Karpas-422 (cell line): Measurements from ENCODE around the gene ERCC6. TPM values are rescaled to one million over a fixed set of nuclear protein-coding genes. Genes with fewer than 3 reads are reported as not detected.

Experiments used
- DNase-seq: peaks from one replicate; pipeline ENCODE4 v3.0.0-alpha.2; 2015
- H2AFZ ChIP-seq: fragments of 200-600 bp; sonication (generic); 2 replicates; pipeline ENCODE4 v1.6.1; 2014; ENCODE audit warnings: antibody characterized with exemption, low read length, mixed read lengths
- H3K27ac ChIP-seq: fragments of 200-600 bp; sonication (generic); 2 replicates; pipeline ENCODE4 v1.5.1; 2014; ENCODE audit warnings: mild to moderate bottlenecking, low read length, moderate library complexity
- H3K27me3 ChIP-seq: fragments of 200-600 bp; sonication (generic); 2 replicates; pipeline ENCODE4 v1.6.1; 2014; ENCODE audit warnings: low read length, mixed read lengths
- H3K36me3 ChIP-seq: fragments of 200-600 bp; sonication (generic); 2 replicates; pipeline ENCODE4 v1.6.1; 2014; ENCODE audit warnings: low read length, mixed read lengths; ENCODE audit not compliant: insufficient read depth
- H3K4me1 ChIP-seq: fragments of 200-600 bp; sonication (generic); 2 replicates; pipeline ENCODE4 v1.6.1; 2014; ENCODE audit warnings: mild to moderate bottlenecking, low read length, mixed read lengths
- H3K4me2 ChIP-seq: fragments of 200-600 bp; sonication (generic); 2 replicates; pipeline ENCODE4 v1.6.1; 2014; ENCODE audit warnings: low read length, low read depth, mild to moderate bottlenecking; ENCODE audit not compliant: poor library complexity, severe bottlenecking
- H3K4me3 ChIP-seq: fragments of 200-600 bp; sonication (generic); 2 replicates; pipeline ENCODE4 v1.5.1; 2014; ENCODE audit warnings: mild to moderate bottlenecking, antibody characterized with exemption, low read length, mixed read lengths
- H3K79me2 ChIP-seq: fragments of 200-600 bp; sonication (generic); 2 replicates; pipeline ENCODE4 v1.6.1; 2014; ENCODE audit warnings: mild to moderate bottlenecking, low read length, mixed read lengths
- H3K9ac ChIP-seq: fragments of 200-600 bp; sonication (generic); 2 replicates; pipeline ENCODE4 v1.6.0; 2014; ENCODE audit warnings: low read length
- H3K9me2 ChIP-seq: fragments of 200-600 bp; sonication (generic), shearing (Covaris generic); replicated peaks from 2 replicates; pipeline ENCODE4 v1.6.0; 2014; ENCODE audit warnings: mild to moderate bottlenecking, low read length, moderate library complexity; ENCODE audit not compliant: insufficient read depth
- H3K9me3 ChIP-seq: fragments of 300-700, 200-600 bp; sonication (generic); 2 replicates; pipeline ENCODE4 v1.6.1; 2014; ENCODE audit warnings: low read length, mixed read lengths
- H4K20me1 ChIP-seq: fragments of 200-600 bp; sonication (generic); 2 replicates; pipeline ENCODE4 v1.6.1; 2014; ENCODE audit warnings: mild to moderate bottlenecking, antibody characterized with exemption, low read length, low read depth; ENCODE audit not compliant: insufficient read depth
- total RNA-seq: library from RNA; depleted of rRNA; stranded (reverse); fragments of >200 nt; shearing (Covaris generic); gene quantifications from 2 replicates; pipeline ENCODE4 v1.2.3, GENCODE V29; 2014; ENCODE audit warnings: low replicate concordance

ERCC6 gene
- total RNA-seq, 1 experiment from 2014 or later = 33.8 TPM

DNA sequence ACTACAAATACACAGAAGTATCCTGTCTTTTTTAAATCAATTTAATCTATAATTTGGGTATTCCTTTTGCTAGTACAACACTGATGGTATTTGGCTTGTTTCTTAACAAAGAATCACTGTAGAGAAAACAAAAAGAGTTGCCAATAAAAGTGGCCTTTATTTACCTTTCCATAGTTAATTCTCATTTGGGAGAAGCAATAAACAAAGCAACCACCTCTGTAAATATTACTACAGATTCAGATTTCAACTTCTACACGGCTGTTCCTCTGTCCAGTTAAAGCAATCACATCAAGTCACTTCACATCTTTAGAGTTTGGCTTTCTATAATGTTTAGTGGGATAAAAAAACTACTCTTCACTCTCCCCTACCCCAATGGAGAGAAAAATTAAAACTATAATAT is 34.4 kb downstream of the ERCC6 start:
- Histone ChIP-seq H3K4me2 (no peak overlapping the region), H3K27me3 (no peaks in the 10 kb centered on the region), H3K9me3 (no peaks in the 10 kb centered on the region), H3K4me3 (no peak overlapping the region), H3K9ac (no peak overlapping the region), H4K20me1 (no peaks in the 10 kb centered on the region), H3K79me2 (peaks cover 18% of the 10 kb centered on the region; the same call in 1 of the 2 replicates), H2AFZ (no peak overlapping the region), H3K27ac (no peak overlapping the region), H3K9me2 (no peaks in the 10 kb centered on the region), H3K36me3 (no peaks in the 10 kb centered on the region), H3K4me1 (peaks cover 4% of the 10 kb centered on the region)
- no peak for DNase-seq

DNA sequence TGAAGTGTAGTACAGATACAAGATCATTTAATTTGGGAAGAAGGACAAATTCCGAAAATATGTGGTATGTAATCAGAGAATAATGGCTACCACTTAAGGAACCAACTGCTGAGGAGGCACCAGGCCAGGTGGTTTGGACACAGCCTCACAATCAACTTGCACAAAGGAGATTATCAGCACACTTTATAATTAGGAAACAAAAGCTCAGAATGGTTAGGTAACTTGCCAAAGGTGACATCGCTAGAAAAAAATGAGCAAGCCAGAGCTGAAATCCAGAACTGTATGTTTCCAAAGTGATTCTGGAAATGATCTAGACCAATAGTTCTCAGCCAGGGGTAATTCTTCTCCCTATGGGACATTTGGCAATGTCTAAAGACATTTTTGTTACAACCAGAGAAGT is 36.6 kb downstream of the ERCC6 start:
- H3K4me1 ChIP-seq = peaks cover 4% of the 10 kb centered on the region
- no peaks in the 10 kb centered on the region for H3K36me3 ChIP-seq
- no peaks in the 10 kb centered on the region for H3K9me2 ChIP-seq
- no peak for DNase-seq
- no peak overlapping the region for H2AFZ ChIP-seq
- no peaks in the 10 kb centered on the region for H3K27me3 ChIP-seq
- H3K9me3 ChIP-seq = no peaks in the 10 kb centered on the region
- H4K20me1 ChIP-seq = no peaks in the 10 kb centered on the region
- no peak overlapping the region for H3K4me3 ChIP-seq
- no peak overlapping the region for H3K27ac ChIP-seq
- no peak overlapping the region for H3K9ac ChIP-seq
- H3K4me2 ChIP-seq = no peak overlapping the region
- H3K79me2 ChIP-seq = peaks cover 12% of the 10 kb centered on the region; the same call in 1 of the 2 replicates

DNA sequence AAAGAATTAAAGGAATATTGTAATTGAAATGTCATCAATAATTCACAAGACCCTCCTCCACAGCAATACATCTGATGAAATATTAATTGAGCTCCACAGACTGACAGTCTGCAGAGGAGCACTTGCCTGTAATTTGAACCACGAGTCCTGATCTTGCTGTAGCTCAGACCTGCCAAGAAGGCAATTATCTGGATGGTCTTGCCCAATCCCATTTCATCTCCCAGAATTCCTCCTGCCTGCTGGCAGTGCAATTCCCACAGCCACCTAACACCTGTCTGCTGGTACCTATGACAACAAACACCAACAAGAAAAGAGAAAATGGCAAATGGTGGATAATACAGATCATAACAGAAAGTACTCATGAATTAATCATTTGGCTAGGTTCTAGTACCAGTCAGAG is 38.5 kb downstream of the ERCC6 start:
- no peak overlapping the region for H3K9ac ChIP-seq
- H3K4me2 ChIP-seq = no peak overlapping the region
- H3K27ac ChIP-seq = no peak overlapping the region
- no peak overlapping the region for H3K4me3 ChIP-seq
- H4K20me1 ChIP-seq = no peaks in the 10 kb centered on the region
- no peaks in the 10 kb centered on the region for H3K9me2 ChIP-seq
- peaks cover 4% of the 10 kb centered on the region; the same call in 1 of the 2 replicates for H3K4me1 ChIP-seq
- no peaks in the 10 kb centered on the region for H3K36me3 ChIP-seq
- H3K79me2 ChIP-seq = peaks cover 6% of the 10 kb centered on the region; the same call in 1 of the 2 replicates
- H3K9me3 ChIP-seq = no peaks in the 10 kb centered on the region
- H2AFZ ChIP-seq = no peak overlapping the region
- H3K27me3 ChIP-seq = no peaks in the 10 kb centered on the region
- DNase-seq = no peak

DNA sequence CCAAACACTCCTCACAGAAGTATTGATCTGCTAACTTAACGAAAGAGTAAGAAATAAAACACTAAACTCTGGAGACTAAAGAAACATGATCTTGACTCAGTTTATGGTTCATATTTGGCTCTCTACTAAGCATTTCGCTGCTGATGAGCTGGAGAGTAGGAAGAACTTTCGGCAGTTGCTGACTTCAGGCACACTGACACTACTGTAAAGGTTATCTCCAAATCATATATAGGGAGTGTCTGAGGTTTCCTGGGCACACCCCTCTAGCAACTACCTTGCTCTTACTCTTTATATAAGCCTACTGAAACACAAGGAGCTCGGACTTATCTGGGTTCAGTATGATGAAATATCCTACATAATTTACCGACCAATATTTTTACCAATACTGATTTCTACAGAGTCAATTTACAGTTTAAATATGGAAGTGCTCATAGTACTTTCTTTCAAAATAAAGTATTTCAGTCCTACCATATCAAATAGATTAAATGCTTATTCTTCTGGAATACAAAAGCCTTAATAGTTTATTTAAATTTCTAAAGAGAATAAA is 39.5 kb downstream of the ERCC6 start:
- no peak overlapping the region for H3K4me3 ChIP-seq
- no peaks in the 10 kb centered on the region for H4K20me1 ChIP-seq
- H3K9ac ChIP-seq = no peak overlapping the region
- no peaks in the 10 kb centered on the region for H3K9me3 ChIP-seq
- no peaks in the 10 kb centered on the region for H3K27me3 ChIP-seq
- H3K79me2 ChIP-seq = peaks cover 6% of the 10 kb centered on the region; the same call in 1 of the 2 replicates
- no peak for DNase-seq
- H3K9me2 ChIP-seq = no peaks in the 10 kb centered on the region
- no peak overlapping the region for H2AFZ ChIP-seq
- H3K27ac ChIP-seq = no peak overlapping the region
- H3K4me2 ChIP-seq = no peak overlapping the region
- H3K36me3 ChIP-seq = no peaks in the 10 kb centered on the region
- peaks cover 4% of the 10 kb centered on the region; the same call in 1 of the 2 replicates for H3K4me1 ChIP-seq

DNA sequence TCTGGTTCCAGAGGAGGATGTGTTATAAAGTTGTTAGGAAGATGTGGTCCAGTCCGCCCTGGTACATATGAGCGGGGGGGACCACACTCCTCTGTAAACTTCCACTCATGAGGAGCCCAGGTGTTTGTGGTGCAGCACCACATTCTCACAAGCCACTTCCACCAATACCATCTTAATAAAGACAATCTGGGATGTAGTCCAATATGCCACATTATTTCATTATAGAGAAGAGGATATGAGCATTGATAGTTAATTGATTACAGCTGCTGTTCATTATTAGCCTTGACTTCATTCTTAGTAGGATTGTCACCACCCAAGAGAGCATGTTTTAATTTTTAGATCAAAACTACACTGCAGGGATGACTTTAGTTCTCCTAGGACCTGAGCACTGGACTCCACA is 40.5 kb downstream of the ERCC6 start:
- Histone ChIP-seq H3K27me3 (no peaks in the 10 kb centered on the region), H2AFZ (no peak overlapping the region), H3K9me2 (no peaks in the 10 kb centered on the region), H4K20me1 (no peaks in the 10 kb centered on the region), H3K4me2 (no peak overlapping the region), H3K9ac (no peak overlapping the region), H3K4me1 (no peaks in the 10 kb centered on the region), H3K79me2 (peaks cover 6% of the 10 kb centered on the region; the same call in 1 of the 2 replicates), H3K9me3 (no peaks in the 10 kb centered on the region), H3K27ac (no peak overlapping the region), H3K4me3 (no peak overlapping the region), H3K36me3 (no peaks in the 10 kb centered on the region)
- DNase-seq = no peak

DNA sequence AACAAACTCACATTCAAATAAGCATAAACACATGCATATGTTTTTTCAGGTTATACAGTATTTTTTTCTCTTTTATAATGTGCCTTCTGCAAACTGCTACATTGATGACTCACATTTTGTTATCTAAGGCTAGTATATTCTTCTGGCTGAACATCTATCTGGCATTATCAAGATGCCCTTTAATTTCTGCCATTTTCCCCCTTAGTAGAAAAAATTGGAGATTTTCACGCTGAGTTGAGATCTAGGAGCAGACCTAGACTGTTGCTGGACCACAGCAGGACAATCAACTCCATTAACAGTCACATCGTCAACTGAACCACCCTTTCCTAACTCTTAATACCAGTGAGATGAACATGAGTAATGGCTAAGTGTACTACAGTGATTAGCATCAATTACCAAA is 41.6 kb downstream of the ERCC6 start:
- H4K20me1 ChIP-seq = no peaks in the 10 kb centered on the region
- no peak overlapping the region for H2AFZ ChIP-seq
- no peaks in the 10 kb centered on the region for H3K36me3 ChIP-seq
- no peak overlapping the region for H3K4me2 ChIP-seq
- no peaks in the 10 kb centered on the region for H3K27me3 ChIP-seq
- H3K79me2 ChIP-seq = peaks cover 5% of the 10 kb centered on the region; the same call in 1 of the 2 replicates
- no peak overlapping the region for H3K9ac ChIP-seq
- no peaks in the 10 kb centered on the region for H3K9me2 ChIP-seq
- H3K4me1 ChIP-seq = no peaks in the 10 kb centered on the region
- DNase-seq = no peak
- H3K27ac ChIP-seq = no peak overlapping the region
- no peaks in the 10 kb centered on the region for H3K9me3 ChIP-seq
- H3K4me3 ChIP-seq = no peak overlapping the region

DNA sequence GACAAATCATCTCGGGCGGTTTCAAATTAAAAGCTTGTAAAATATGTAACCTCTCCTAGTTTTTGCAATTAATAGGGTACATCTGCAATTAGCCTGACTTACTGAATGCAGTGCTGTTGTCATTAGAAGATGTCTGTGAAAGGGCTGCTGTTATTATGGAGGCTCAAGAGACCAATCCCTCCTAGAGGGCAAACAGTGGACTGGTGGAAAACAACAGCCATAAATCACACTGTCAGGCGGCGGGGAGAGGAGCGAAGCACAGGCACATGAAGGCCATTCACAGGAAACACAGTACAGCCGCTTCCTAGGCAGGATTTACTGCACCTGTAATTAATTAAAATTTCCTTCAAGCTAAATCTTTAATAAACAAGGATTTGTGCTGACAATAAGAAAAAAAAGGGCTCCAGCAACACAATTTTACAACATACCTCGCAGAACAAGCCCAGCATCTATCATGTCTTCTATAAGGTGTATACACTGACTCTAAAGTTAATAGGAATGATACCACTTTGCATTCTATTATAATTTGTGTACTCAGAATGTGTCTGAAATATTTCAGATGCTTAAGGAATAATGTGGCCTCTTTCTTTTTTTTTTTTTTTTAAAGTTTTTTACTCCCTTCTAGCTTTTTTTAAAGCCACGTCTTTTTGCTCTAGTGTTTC is 50.7 kb downstream of the ERCC6 start:
- Histone ChIP-seq H3K36me3 (peaks cover 3% of the 10 kb centered on the region; the same call in 1 of the 2 replicates), H3K9me2 (no peaks in the 10 kb centered on the region), H2AFZ (no peak overlapping the region)

DNA sequence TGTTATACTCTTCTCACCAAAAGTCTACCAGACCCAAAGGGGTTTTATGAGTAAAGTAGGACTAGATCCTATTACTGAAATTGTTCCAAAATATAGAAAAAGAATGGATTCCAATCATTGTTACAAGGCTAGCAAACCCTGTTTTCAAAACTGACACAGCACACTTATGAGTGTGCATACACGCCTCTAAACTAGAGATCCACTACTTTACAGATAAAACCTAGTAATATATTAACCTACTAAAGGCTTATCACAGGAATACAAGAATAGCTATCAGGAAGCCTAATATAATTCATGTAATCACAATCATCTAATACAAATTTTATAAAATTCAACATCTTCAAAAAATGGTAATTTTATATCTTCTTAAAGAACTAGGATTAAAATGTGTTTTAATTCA is 52.2 kb downstream of the ERCC6 start:
- Histone ChIP-seq H3K4me1 (no peaks in the 10 kb centered on the region), H3K9me2 (no peaks in the 10 kb centered on the region), H2AFZ (no peak overlapping the region), H3K4me2 (no peak overlapping the region), H3K9me3 (no peaks in the 10 kb centered on the region), H3K36me3 (peaks cover 4% of the 10 kb centered on the region; the same call in 1 of the 2 replicates), H4K20me1 (no peaks in the 10 kb centered on the region), H3K9ac (no peak overlapping the region), H3K27me3 (no peaks in the 10 kb centered on the region), H3K79me2 (peaks cover 17% of the 10 kb centered on the region; the same call in 1 of the 2 replicates), H3K4me3 (no peak overlapping the region), H3K27ac (no peak overlapping the region)
- DNase-seq = no peak

More for the DNA sequence above, 50.7 kb downstream of the ERCC6 start:
- H3K27ac ChIP-seq = no peak overlapping the region
- no peak overlapping the region for H3K4me3 ChIP-seq
- DNase-seq = no peak
- H4K20me1 ChIP-seq = no peaks in the 10 kb centered on the region
- no peak overlapping the region for H3K4me2 ChIP-seq
- H3K79me2 ChIP-seq = peaks cover 16% of the 10 kb centered on the region; the same call in 1 of the 2 replicates
- no peak overlapping the region for H3K9ac ChIP-seq
- H3K27me3 ChIP-seq = no peaks in the 10 kb centered on the region
- H3K9me3 ChIP-seq = no peaks in the 10 kb centered on the region
- H3K4me1 ChIP-seq = no peaks in the 10 kb centered on the region
